HepG2 (cell line): ENCODE data around the gene ADD2.

Experiments
- IRF1 ChIP-seq: sonication (generic); formaldehyde crosslinking; IDR thresholded peaks from 2 replicates; pipeline ENCODE4 v1.4.0; 2020; ENCODE audit warnings: low read depth, mild to moderate bottlenecking, missing genetic modification reagents
- MEF2D ChIP-seq: sonication (generic); formaldehyde crosslinking; IDR thresholded peaks from 2 replicates; pipeline ENCODE4 v1.5.1; 2020; ENCODE audit warnings: mild to moderate bottlenecking, missing genetic modification reagents
- SAFB2 ChIP-seq: sonication (generic); formaldehyde crosslinking; IDR thresholded peaks from 2 replicates; pipeline ENCODE4 v1.5.1; 2020; ENCODE audit warnings: missing genetic modification reagents, low read depth, mild to moderate bottlenecking, borderline replicate concordance

- TF ChIP-seq IRF1 (CRISPR knock-in tag), result no peak
- no peak for TF ChIP-seq MEF2D
- no peak for TF ChIP-seq SAFB2 (CRISPR knock-in tag)
Measured at GRCh38 chr2:70613521-70613920, 154.5 kb downstream of the ADD2 start.
